Mesodermal cell (in vitro differentiated cells): ENCODE results near the gene FAAH.

Experiments
- H3K27ac ChIP-seq: 2 replicates; pipeline ENCODE4 v1.7.0; 2013; ENCODE audit warnings: mild to moderate bottlenecking, low read depth, low read length, moderate library complexity; ENCODE audit not compliant: severe bottlenecking
- H3K36me3 ChIP-seq: 2 replicates; pipeline ENCODE4 v1.7.1; 2013; ENCODE audit warnings: mild to moderate bottlenecking, low read length, moderate library complexity; ENCODE audit not compliant: control insufficient read depth, insufficient read depth
- H3K4me1 ChIP-seq: one replicate; pipeline ENCODE4 v1.7.1; 2013; ENCODE audit warnings: mild to moderate bottlenecking, low read length; ENCODE audit not compliant: insufficient read depth, control insufficient read depth, poor library complexity, severe bottlenecking
- H3K4me3 ChIP-seq: 2 replicates; pipeline ENCODE4 v1.7.0; 2013; ENCODE audit warnings: low read length, control low read depth, mild to moderate bottlenecking; ENCODE audit not compliant: insufficient read depth, poor library complexity, severe bottlenecking; ENCODE audit errors: extremely low read depth
- H3K9me3 ChIP-seq: 2 replicates; pipeline ENCODE4 v1.7.1; 2013; ENCODE audit warnings: mild to moderate bottlenecking, low read length, moderate library complexity; ENCODE audit not compliant: control insufficient read depth
- WGBS, 2 experiments: methylation state at CpG; one replicate each; pipeline ENCODE4 v1.1.5; 2013; ENCODE audit warnings: missing lambda C conversion rate in 2 of 2; ENCODE audit not compliant: insufficient coverage in 2 of 2; 5-methylcytosine and 5-hydroxymethylcytosine counted together

Gene FAAH

DNA sequence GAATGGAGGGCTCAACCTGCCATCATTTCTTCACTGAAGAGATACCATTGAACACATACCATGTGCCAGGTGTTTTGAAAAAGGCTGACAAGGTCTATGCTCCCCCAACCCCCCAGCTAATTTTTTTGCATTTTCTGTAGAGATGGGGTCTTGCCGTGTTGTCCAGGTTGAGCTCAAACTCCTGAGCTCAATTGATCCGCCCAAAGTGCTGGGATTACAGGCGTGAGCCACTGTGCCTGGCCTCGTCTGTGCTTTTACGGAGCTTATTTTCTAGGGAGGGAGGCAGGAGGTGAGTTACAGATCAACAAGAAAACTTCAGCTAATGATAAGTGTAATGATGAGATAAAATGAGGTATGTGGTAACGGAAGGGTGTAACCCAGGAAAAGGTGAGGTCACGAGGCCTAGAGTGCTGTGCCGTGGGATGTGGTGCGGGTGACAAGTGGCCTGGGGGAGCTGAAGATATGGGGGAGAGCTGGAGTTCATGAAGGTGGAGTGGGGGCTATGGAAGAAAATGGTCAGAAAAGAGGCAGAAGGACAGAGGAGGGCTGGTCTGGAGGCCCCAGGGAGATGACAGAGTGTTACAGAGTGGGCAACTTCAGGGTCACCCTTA is 28.2 kb downstream of the FAAH start:
- Histone ChIP-seq H3K4me1 (no peaks in the 10 kb centered on the region), H3K9me3 (no peaks in the 10 kb centered on the region), H3K36me3 (no peaks in the 10 kb centered on the region), H3K27ac (no peak overlapping the region), H3K4me3 (no peak overlapping the region)
- WGBS, 2 experiments, result 80 to 93% methylated on average over 9 of the region's 9 CpGs

DNA sequence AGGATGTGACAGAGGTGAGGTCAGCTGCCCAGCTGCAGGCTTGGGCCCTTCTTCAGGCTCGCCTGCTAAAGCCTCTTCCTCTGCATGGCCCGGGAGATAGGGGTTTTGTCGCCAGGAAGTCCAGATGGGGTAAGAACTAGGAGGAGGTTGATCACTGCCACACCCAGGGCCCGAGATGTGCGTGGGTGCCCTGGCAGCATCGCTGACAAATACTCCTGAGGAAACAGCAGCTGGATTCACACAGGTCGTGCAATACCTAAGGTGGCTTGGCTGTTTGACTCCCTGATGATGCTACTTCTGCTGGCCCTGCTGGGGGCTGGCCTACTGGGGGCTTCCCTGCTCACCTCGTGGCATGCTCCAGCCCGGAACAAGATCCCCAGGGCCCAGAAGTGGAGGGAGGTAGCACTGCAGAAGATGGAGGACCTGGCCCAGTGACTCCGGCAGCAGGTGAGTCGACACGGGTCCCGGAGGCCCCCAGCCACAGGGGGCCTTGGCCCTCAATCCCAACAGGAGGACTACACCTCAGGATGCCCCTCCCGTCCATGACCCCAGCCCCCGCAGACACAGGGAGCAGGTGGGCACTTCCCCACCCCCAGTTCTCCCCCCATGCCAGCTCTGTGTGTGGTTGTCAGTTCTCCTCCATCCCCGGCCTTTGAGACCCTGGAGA is 29.6 kb downstream of the FAAH start:
- H3K9me3 ChIP-seq, result no peaks in the 10 kb centered on the region
- H3K36me3 ChIP-seq, result no peaks in the 10 kb centered on the region
- 88 to 89% methylated on average over 8 to 11 of the region's 16 CpGs for WGBS, 2 experiments
- H3K4me1 ChIP-seq, result no peaks in the 10 kb centered on the region
- H3K27ac ChIP-seq, result no peak overlapping the region
- H3K4me3 ChIP-seq, result no peak overlapping the region

DNA sequence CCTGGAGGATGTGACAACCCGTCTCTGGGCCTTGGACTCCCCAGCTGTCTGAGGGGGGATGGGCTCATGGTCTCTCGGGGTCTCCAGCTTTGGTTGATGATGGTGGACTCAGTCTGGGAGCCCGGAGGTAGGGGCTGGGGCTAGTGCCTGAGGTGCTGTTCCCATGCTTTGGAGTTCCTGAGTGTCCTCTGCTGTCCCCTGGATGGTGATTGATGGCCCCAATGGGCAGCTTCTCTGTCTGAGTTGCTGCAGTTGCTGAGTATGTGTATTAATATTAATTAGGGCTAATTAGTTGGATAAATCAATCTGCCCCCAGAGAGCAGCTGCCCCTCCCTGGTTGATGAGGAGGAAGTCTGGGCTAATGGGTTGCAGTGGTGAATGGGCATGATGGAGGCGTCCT is 30.6 kb downstream of the FAAH start:
- Histone ChIP-seq H3K9me3 (no peaks in the 10 kb centered on the region), H3K4me3 (no peak overlapping the region), H3K36me3 (no peaks in the 10 kb centered on the region), H3K4me1 (no peaks in the 10 kb centered on the region), H3K27ac (no peak overlapping the region)
- 70 to 81% methylated on average over 4 of the region's 4 CpGs for WGBS, 2 experiments

DNA sequence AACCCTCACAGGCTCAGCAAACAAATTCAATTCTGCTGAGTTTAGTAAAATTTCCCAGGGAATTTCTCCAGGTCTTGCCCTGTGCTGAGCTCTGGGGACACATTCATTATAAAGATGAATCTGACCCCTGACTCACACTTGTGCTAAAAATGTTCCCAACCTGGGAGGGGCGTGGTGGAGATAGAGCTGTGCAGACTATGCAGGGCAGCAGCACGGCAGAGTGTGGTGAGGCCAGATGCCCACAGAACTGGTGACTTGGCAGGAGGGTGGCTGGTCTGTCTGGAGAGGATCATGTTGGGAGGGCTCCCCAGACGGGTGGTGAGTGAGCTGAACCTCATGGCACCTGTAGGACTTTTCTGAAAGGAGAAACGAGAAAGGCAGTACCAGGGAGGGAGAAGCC is 31.6 kb downstream of the FAAH start:
- no peaks in the 10 kb centered on the region for H3K9me3 ChIP-seq
- H3K36me3 ChIP-seq, result no peaks in the 10 kb centered on the region
- no peak overlapping the region for H3K27ac ChIP-seq
- H3K4me3 ChIP-seq, result no peak overlapping the region
- WGBS, 2 experiments, result 79 to 95% methylated on average over 4 of the region's 4 CpGs
- H3K4me1 ChIP-seq, result no peaks in the 10 kb centered on the region

DNA sequence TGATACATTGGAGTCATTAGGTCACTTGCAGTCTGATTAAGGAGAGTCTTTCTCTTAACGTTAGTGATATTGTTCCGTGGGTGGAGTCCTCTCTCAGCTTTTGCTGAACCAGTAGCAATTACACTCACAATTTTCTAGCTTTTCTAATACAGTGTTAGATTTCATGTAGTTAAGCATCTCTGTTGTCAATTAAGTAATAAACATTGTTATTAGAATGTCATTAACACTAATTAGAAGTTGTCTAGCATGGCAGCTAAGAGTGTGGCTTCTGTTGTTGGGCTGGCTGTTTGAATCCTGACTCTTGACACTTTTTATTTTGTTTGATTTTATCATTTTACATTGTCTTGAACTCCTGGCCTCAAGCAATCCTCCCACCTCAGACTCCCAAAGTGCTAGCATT is 33.4 kb downstream of the FAAH start:
- H3K4me1 ChIP-seq, result no peaks in the 10 kb centered on the region
- WGBS, 2 experiments, result no CpG with 5 or more reads among the region's 2 CpGs
- no peaks in the 10 kb centered on the region for H3K9me3 ChIP-seq
- H3K4me3 ChIP-seq, result no peak overlapping the region
- H3K36me3 ChIP-seq, result no peaks in the 10 kb centered on the region
- no peak overlapping the region for H3K27ac ChIP-seq

DNA sequence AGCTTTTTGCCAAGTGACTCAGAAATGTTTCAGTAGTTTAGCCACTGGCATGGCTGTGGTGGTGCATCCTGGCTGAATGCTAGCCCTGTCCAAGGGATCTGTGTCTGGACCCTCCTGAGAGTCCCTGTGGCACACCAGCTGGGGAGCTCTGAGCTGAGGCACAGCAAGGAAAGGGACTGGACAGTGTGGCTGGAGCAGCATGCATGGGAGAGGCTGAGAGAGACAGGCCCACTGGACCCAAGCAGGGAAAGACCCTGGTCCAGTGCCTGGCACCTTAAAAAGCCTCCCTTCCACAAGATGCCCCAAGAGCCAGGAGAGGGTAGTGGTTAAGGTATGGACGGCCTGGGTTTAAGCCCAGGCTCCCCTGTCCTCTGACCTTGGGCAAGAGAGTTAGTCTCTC is 35.3 kb downstream of the FAAH start:
- WGBS, 2 experiments, result 86 to 100% methylated on average over 1 of the region's 1 CpG
- no peak overlapping the region for H3K4me3 ChIP-seq
- no peak overlapping the region for H3K27ac ChIP-seq
- no peaks in the 10 kb centered on the region for H3K36me3 ChIP-seq
- H3K4me1 ChIP-seq, result peaks cover 4% of the 10 kb centered on the region
- no peaks in the 10 kb centered on the region for H3K9me3 ChIP-seq

DNA sequence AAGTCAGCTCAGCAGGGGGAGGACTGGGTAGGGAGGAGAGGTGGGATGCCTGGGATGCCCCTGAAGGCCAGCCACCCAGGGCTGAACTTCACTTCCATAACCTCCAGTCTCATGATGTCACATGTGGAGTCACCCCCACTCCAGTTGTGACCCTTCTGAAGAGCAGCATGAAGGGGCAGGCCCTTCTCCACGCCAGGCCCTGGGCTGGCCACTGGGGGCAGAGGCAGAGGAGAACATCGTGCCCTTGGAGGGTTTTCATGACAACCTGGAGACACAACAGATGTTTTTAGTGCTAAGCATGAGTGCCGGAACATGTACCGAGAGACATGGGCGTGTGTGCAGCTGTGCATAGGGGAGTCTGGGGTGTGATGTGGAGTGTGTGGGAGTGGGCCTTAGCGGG is 37.6 kb downstream of the FAAH start:
- Histone ChIP-seq H3K4me3 (no peak overlapping the region), H3K36me3 (no peaks in the 10 kb centered on the region), H3K9me3 (no peaks in the 10 kb centered on the region), H3K4me1 (peaks cover 4% of the 10 kb centered on the region), H3K27ac (no peak overlapping the region)
- 79 to 85% methylated on average over 5 to 6 of the region's 6 CpGs for WGBS, 2 experiments

DNA sequence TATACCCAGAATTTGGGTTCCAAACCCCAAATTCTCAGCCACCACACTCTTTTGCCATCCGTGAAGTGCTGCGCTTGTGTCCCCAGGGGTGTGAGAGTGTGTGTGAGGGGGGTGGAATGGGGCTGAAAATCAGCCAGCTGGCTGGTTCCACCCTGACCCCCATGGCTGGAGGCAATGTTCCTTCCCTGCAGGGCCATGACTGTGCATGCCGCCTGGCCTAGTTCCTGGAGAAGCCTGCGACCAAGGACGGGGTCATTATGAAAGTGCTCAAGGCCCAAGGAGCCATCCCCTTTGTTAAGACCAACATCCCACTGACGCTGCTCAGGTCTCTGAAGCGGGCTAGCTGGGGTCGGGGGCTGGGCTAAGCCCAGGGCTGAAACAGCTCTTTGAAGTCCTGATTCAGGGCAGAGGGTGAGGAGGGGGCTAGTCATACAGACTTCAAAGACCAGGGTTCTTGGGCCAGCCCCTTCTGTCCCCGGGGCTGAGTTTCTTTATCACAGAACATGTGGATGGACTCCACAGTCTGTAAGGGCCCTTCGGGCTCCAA is 38.7 kb downstream of the FAAH start:
- 55 to 68% methylated on average over 2 to 6 of the region's 10 CpGs for WGBS, 2 experiments
- Histone ChIP-seq H3K4me3 (no peak overlapping the region), H3K27ac (no peak overlapping the region), H3K9me3 (no peaks in the 10 kb centered on the region), H3K4me1 (peaks cover 4% of the 10 kb centered on the region), H3K36me3 (no peaks in the 10 kb centered on the region)

DNA sequence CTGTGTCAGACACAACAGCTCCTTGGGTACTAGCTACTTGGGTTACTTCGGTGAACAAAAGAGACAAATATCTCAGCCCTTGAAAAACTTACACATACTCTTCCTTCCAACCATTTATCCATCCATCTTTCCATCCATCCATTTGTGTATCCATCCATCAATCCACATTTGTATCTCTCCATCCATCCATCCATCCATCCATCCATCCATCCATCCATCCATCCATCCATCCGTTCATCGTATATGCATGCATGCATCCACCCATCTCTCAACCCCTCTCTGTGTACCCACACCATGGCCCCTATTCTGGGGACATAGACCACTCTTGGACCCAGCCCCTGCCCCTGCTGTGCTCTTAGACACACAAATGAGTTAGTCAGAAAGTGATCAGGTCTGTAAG is 40.2 kb downstream of the FAAH start:
- Histone ChIP-seq H3K4me3 (no peak overlapping the region), H3K9me3 (no peaks in the 10 kb centered on the region), H3K4me1 (peaks cover 4% of the 10 kb centered on the region), H3K27ac (no peak overlapping the region), H3K36me3 (no peaks in the 10 kb centered on the region)
- 82 to 92% methylated on average over 1 to 3 of the region's 3 CpGs for WGBS, 2 experiments

DNA sequence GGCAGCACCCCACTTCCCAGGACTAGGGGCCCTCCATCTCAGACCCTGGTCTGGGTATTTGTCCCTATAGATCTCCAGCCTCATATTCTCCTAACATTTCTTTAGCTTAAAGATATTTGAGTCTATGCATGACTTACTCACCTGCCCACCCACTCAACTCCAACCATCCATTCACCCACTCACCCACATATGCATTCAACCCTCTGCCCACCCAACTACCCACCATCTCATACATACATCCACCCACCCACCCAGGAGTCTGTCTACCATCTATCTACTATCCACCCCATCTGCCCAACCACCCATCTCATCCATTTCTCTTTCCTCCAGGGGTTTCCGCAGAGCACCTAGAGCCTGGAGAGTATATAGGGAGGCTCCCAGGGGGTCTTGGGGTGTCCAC is 42.7 kb downstream of the FAAH start:
- peaks cover 4% of the 10 kb centered on the region for H3K4me1 ChIP-seq
- H3K36me3 ChIP-seq, result no peaks in the 10 kb centered on the region
- 100% methylated on average over 1 of the region's 1 CpG for WGBS, 2 experiments
- no peaks in the 10 kb centered on the region for H3K9me3 ChIP-seq
- no peak overlapping the region for H3K27ac ChIP-seq
- no peak overlapping the region for H3K4me3 ChIP-seq

DNA sequence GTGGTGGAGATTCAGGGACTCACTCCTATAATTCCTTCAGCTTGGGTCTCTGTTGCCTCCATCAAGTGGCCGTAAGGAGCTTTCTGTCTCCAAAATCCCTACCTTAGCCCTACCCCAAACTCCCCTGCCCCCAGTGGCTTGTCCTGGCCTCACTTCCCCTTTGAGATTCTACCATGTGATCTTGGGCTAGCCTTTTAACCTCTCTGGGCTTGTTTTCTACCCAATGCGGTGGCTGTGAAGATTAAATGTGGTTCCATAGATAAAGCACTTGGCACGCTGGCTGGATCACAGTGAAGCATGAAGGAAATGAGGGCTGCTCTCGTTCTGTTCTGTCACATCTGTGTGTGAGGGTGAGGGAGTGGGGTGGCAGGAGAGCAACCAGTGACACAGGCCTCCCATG is 43.6 kb downstream of the FAAH start:
- Histone ChIP-seq H3K36me3 (no peaks in the 10 kb centered on the region), H3K4me3 (no peak overlapping the region), H3K27ac (no peak overlapping the region), H3K4me1 (peaks cover 4% of the 10 kb centered on the region), H3K9me3 (no peaks in the 10 kb centered on the region)
- WGBS, 2 experiments, result 85 to 90% methylated on average over 3 to 4 of the region's 4 CpGs
